GM19438 (cell line): Measurements from ENCODE around the gene SH3BP4.
"Not testable (repeated sequence)": the region's sequence is repeated elsewhere in the genome, so short reads cannot be mapped to it uniquely, and the experiment has no call there.

Experiments used
- ATAC-seq: cut with Tn5 transposase; IDR thresholded peaks from one replicate; pipeline ENCODE4 v1.9.1; 2021; ENCODE audit warnings: low read depth; ENCODE audit not compliant: unreplicated experiment

SH3BP4 gene

DNA sequence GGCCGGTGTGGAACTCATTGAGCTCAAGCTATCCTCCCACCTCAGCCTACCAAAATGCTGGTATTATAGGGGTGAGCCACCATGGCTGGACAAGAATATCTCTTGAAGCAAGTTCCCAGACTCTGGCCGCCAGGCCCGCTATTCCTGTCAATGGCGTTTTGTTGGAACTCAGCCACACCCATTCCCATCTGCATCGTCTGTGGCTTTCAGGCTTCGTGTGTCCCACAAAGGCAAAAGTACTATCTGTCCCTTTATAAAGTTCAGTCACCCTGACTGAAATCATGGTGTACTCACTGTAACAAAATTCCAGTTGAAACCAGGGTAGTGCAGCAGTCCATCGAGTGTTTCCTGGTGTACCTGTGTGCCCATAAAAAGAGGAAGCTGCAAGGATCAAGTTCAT, 96.7 kb downstream of the SH3BP4 start:
- no peak for ATAC-seq

DNA sequence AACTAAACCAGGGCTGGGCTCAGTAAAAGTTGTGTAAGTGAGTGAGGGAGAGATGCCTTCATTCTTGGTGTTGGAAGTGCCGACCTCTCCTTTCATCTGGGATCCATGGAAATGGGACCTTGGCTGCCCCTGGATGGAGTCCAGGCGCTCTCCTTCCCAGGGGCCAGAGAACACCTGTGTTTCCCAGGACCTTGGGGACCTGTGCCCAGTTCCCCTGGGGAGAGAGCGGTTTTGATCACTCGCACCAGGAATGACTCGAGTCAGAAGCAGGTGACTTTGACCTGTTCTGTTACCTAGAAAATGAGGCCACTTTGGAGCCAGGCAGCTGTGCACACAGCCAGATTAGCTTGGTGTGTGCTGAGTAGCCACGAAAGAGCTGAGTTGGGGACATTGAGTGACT, 97.3 kb downstream of the SH3BP4 start:
- no peak for ATAC-seq

- ATAC-seq: no peak
These were observed 97.9 kb downstream of the SH3BP4 start for GRCh38 chr2:235049719-235050118.

DNA sequence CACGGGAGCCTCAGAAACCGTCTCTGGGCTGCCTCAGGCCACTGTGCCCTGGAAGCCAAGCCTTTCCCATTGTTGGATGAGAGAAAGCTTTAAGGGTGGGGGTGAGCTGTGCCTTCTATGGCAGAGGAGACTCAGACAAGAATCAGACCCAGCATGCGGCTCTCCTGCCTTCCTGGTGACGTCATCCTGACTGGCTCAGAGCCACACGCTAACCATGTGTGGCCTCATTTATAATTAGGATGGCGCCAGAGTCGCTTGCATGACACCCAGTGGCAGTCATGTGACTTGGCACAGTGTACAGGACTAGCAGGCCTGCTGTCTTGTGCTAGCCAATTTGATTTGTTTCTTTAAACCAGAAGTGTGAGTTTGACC, 99.1 kb downstream of the SH3BP4 start:
- ATAC-seq: no peak

DNA sequence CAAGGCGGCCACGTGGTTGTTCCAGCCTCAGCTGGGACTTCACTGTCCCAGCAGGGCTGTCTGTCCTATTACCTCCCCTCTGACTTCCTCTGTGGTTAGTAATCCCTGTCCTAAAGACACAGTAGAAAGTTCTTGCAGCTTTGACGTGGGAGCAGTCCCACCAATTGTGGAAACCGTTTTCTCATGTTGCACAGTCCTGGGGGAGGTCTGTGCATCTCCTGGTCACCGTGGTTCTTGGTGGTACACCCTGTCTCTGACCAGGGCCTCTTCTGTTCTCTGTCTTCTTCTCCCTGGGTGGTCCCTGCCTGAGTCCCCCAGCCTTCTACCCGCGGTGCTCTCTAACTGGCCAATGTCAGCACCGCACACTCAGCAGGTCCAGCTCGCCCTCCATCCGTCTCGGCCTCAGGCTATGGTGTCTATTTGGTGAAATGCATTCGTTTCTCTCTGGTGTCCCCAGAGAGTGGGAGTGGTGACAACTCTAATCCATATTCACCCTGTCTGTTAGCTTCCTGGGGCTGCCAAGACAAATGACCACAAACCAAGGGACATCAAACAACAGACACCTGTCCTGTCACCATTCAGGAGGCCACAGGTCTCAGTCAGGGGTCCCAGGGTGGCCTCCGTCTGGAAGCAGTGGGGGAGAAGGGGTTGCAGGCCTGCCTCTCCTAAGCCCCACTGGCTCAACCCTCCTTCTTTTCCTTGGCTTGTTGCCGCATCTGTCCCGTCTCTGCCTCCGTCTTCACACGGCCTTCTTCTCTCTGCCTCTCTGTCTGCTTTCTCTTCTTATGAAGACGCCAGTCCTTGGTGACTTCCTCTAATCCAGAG, 99.8 kb downstream of the SH3BP4 start:
- no peak for ATAC-seq

GRCh38 chr2:235052514-235053354, 100.9 kb downstream of the SH3BP4 start:
- ATAC-seq: no peak

DNA sequence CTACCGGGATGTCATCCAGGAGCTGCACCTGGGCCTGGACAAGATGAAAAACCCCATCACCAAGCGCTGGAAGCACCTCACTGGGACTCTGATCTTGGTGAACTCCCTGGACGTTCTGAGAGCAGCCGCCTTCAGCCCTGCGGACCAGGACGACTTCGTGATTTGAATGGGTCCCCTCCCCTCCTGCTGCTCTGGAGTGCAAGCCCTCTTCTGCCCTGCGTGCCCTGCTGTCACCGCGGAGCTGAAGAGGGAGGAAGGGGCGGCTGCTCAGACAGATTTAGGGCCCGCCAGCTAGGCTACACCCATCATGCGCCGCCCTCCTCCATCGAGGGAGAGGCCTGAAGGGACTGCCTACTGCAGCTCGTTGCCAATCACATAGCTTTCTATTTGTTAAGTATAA, 101.8 kb downstream of the SH3BP4 start:
- no peak for ATAC-seq

DNA sequence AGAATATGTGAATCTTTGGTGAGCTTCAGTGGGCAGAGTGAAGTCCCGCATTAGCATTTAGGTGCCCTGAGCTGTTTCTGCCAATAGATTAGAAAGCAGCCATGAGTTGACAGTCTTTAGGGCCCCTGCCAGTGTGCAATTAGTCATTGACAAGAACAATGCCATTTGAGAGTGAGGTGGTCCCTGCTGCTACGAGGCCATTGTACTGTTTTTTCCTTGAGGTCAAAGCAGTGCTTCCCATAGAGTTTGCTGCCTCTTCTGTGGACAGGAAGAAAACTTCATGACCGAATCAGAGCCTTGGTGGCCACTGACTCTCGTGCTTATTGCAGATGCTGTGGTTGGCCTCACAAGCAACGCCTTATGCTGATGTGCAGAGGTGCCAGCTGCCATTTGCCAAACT, 102.7 kb downstream of the SH3BP4 start:
- ATAC-seq: no peak

GRCh38 chr2:235054919-235055318, 103.1 kb downstream of the SH3BP4 start:
- no peak for ATAC-seq

GRCh38 chr2:235055891-235056516, 104.2 kb downstream of the SH3BP4 start:
- ATAC-seq: no peak

- ATAC-seq: no peak
These were observed 105.0 kb downstream of the SH3BP4 start for GRCh38 chr2:235056768-235057167.

DNA sequence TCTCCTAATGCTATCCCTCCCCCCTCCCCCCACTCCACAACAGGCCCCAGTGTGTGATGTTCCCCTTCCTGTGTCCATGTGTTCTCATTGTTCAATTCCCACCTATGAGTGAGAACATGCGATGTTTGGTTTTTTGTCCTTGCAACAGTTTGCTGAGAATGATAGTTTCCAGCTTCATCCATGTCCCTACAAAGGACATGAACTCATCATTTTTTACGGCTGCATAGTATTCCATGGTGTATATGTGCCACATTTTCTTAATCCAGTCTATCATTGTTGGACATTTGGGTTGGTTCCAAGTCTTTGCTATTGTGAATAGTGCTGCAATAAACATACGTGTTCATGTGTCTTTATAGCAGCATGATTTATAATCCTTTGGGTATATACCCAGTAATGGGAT, 105.8 kb downstream of the SH3BP4 start:
- ATAC-seq: not testable (repeated sequence)

DNA sequence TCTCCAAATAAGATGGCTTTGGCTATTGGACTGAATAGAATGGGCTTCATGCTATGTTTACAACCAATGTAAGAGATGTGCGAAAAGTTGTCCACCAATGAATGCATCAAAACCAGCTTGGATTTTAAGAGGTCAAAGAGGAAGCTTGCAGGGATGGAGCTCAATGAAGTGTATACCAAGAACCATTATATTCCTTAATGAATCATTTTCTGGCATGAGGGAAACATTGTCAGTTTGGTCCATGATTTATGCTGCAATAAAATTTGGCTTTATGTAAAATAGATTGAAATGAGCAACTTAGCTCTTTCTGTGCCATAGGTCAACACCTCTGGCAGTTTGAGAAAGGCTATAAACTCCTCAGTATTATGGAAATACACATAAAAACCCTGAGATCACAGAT, 107.3 kb downstream of the SH3BP4 start:
- ATAC-seq: no peak

- ATAC-seq: no peak
These were observed 109.8 kb downstream of the SH3BP4 start for GRCh38 chr2:235061656-235062055.

DNA sequence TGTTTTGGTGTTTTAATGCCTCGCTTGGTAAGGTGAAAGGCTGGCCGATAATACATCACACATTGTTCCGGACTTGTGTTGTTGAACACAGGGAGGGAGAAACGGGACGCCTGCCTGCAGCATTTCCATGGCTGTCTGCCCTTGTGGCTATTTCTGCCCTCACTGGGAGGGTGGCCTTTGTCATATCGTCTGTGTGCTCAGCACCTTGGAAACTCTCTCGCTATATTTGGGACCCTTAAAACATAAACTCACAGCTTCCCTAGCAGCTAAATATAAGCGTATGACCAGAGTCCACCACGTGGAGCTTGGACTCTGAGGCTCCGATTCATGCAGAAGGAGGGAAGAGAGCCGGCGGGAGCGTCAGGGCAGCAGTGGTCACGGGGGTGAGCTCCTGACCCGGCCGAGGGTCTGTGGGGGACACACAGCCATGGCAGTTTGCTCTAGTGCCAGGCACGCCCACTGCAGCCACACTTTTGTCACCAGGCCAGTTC, 111.7 kb downstream of the SH3BP4 start:
- ATAC-seq: no peak

GRCh38 chr2:235064976-235065375, 113.2 kb downstream of the SH3BP4 start:
- ATAC-seq: no peak

DNA sequence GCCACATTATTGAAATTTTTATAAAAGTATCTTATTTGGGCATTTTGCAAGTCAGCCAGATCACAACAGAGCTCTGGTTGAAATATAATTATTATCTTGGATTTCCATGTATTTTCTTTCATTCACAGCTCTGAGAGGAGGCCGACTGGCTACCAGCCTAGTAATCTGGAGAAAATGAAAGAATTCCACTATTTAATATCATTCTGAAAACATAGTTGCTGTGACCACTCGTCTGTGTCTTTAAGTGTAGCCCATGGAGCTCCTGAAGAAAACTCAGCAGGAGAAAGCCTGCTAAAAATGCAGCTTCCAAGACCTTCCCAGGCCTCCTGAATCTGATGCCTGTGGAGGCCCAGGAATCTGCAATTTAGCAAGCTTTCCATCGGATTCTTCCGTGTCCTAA, 114.7 kb downstream of the SH3BP4 start:
- no peak for ATAC-seq

DNA sequence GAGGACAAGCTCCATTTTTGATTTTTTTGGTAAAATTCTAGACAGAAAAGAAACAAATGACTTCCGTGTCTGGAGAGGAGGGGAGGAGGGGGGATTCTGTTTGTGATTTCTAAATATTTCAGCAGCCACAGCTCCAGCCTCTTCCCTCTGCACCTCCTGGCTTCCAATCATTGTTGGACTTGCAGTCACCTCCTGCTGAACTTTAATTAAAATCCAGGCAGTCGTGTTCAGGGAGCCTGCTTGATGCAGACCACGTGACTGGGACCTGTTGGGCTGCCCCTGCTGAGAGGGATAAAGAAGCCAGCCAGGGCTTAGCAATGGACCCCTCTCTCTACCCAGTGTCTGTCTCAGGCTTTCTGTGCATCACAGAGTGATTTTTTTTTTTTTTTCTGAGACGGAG, 115.1 kb downstream of the SH3BP4 start:
- no peak for ATAC-seq

- ATAC-seq: no peak
These were observed 116.9 kb downstream of the SH3BP4 start for GRCh38 chr2:235068701-235069100.

GRCh38 chr2:235070063-235070706, 118.4 kb downstream of the SH3BP4 start:
- ATAC-seq: no peak
